Measurements from ENCODE around the gene IGSF6.
"Not testable (repeated sequence)": the region's sequence is repeated elsewhere in the genome, so short reads cannot be mapped to it uniquely, and the experiment has no call there.

The IGSF6 gene

DNA sequence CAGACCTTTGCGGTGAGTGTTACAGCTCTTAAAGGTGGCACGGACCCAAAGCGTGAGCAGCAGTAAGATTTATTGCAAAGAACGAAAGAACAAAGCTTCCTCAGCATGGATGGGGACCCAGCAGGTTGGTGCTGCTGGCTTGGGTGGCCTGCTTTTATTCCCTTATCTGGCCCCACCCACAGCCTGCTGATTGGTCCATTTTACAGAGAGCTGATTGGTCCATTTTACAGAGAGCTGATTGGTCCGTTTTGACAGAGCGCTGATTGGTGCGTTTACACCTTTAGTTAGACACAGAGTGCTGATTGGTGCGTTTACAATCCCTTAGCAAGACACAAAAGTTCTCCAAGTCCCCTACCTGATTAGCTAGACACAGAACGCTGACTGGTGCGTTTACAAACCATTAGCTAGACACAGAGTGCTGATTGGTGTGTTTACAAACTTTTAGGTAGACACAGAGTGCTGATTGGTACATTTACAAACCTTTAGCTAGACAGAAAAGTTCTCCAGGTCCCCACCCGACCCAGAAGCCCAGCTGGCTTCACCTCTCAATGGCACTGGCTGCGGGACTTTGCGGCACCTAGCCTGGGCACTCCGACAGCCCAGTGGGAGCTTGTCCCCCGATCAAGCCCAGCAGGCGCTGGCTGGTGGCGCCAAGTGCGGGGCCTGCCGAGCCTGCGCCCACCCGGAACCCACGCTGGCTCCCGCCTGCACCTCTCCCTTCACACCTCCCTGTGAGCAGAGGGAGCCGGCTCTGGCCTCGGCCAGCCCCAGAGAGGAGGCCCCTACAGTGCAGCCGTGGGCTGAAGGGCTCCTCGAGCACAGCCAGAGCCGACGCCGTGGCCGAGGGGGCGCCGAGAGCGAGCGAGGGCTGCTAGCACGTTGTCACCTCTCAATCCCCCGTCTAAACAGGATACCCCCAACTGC lies 22.5 kb downstream of the IGSF6 start:
- DNase-seq (ENCODE audit: low read depth in 2 of 2), result not testable (repeated sequence)

DNA sequence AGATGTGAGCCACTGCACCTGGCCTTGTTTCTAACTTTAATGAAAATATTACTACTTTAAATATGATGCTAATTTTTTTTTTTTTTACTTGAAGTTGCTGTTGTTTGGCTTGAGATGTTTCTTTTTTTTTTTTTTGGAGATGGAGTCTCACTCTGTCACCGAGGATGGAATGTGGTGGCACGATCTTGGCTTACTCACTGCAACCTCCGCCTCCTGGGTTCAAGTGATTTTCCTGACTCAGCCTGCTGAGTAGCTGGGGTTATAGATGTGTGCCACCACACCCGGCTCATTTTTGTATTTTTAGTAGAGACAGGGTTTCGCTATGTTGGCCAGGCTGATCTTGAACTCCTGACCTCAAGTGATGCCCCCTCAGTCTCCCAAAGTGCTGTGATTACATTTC lies 23.6 kb downstream of the IGSF6 start:
- no peak for DNase-seq (ENCODE audit: low read depth in 2 of 2)

DNA sequence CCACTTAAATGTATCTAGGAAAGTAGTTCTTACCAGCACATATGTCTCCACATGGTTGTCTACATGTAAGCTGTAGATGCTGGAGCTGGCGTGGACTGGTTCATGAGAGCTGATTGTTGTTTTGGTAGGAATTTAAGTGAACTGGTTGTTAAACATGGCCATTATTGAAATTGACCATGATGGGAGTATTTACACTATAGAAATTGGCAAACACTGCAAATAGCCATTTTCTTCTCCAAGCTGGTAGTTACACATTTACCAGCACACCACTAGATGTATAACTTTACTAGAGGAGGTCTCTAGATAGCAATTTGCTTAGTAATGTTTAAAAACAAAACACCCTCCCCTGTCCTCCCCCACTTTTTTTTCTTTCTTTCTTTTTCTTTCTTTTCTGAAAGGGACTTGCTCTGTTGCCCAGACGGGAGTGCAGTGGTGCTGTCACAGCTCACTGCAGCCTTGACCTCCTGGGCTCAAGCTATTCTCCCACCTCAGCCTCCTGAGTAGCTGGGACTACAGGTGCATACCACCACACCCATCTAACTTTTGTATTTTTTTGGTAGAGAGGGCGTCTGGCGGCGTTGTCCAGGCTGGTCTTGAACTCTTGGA lies 24.2 kb downstream of the IGSF6 start:
- DNase-seq (ENCODE audit: low read depth in 2 of 2), result no peak

DNA sequence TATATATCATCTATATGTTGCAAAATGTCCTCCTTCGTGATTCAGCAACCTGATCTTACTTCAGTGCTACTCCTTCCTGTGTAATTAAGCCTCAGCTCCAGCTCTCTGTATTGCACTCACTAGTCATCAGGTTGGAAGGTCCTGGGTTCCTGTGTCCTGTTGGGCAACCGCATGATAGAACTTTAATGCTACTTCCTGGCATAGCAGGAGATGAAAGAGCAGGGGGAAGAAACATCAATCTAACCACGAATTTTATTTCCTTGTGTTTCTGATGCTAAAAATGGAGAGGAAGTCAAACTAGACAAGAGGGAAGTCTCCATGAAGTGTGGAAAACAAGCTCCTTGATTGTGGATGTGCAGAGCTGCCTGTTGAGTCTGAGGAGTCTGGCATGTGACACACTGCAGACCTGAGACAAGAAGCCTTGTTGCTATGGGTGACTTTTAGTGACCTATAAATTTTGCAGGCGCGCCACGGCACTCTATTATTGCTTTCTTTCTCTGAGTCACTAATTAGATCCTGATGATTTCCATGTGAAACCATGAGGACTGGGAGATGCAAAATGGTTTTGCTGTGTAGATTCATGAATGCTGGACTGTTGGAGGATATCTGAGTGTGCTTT lies 25.6 kb downstream of the IGSF6 start:
- no peak for DNase-seq (ENCODE audit: low read depth in 2 of 2)

DNA sequence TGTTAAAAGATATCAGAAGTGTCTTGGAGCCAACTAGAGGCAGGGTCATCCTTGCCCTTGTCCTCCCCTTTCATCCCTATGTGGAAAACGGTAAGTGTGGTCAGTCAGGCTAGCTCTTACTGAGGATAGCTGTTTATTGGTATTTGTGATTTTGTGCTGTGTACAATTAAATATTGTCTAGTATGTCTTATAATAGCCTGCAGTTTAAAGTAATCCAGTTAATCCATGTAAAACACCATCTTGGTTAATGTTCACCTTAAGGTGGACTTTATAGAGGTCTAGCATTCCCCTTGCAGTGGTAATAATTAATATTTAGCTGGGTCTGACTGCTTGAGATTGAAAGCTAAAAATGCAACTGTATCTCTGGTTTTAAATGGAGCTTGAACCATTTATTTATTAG lies 27.4 kb downstream of the IGSF6 start:
- DNase-seq (ENCODE audit: low read depth in 2 of 2), result no peak

DNA sequence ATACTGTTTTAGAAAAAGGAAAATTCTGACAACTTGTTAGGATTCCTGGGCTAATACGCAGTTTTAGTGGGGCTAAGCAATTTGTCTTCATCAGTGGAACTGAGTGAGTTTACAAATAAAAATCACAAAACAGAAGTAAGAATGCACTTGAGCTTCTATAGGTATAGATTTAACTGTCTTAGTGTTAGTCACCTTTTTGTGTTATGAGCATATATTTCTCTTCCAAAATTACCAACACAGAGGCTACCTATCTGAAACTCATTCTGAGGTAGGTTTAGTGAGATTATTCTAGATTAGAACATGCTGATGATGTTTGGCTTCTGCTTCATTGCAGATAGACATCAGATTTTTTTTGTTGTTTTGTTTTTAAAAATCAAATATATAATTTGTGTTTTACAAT lies 29.9 kb downstream of the IGSF6 start:
- no peak for DNase-seq (ENCODE audit: low read depth in 2 of 2)

DNA sequence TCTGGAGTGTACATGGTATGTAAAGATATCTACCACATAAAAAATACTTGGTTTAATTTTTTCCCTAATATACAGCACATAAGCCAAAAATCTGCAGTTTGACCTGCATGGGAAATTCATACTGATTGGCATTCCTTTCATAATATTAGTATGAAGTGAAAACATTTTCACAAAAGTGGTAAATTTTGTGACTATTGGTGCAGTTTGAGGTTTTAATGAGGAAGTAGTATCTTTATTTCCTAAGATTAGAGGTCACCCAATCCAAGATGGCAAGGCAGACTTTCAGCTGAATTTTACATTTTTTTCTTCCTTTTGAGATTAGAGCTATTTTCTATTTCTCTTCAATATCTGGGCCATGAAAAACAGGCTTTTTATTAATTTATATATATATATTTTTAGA lies 31.8 kb downstream of the IGSF6 start:
- DNase-seq (ENCODE audit: low read depth in 2 of 2), result no peak

DNA sequence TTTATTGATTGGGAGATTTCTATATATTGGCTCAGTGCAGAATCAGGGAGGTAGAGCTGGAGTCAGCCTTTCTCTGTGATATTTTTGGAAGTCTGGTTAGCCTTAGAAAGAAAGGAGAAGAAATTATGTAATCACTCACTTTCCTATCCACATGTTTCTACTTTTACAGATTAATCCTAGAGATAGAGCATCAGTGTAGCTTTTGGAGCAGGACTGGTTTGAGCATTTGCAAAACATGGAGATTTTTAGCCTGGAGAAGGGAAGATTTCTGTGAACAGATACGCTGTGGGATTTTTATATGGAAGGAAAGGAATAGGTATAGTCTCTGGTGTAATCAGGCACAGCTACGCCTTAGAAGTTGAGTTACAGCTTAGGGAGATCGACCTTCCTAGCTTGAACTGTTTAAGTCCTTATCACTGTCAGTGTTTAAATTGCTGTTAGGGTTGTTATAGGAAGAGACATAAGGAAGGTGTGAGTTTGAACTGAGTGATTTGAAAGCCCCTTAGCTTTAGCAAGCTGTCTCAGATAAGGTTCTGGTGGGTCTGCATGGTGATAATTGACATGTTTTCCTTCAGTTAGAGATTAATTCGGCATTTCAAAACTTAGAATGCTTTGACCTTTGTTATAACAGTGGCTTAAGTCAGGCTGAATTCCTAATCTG lies 32.5 kb downstream of the IGSF6 start:
- no peak for DNase-seq (ENCODE audit: low read depth in 2 of 2)

DNA sequence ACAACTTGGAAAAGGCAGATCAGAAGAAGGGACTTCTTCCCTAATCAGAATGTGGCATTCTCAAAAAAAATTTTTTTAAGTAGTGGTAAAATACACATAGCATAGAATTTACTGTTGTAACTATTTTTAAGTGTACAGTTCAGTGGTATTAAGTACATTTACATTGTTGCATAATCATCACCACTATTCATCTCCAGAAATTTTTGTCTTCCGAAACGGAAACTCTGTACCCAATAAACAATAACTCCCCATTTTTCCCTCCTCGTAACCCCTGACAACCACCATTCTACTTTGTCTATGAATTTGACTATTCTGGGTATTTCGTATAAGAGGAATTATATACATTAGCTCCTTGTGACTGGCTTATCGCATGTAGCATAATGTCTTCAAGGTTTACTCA lies 34.1 kb downstream of the IGSF6 start:
- no peak for DNase-seq (ENCODE audit: low read depth in 2 of 2)

DNA sequence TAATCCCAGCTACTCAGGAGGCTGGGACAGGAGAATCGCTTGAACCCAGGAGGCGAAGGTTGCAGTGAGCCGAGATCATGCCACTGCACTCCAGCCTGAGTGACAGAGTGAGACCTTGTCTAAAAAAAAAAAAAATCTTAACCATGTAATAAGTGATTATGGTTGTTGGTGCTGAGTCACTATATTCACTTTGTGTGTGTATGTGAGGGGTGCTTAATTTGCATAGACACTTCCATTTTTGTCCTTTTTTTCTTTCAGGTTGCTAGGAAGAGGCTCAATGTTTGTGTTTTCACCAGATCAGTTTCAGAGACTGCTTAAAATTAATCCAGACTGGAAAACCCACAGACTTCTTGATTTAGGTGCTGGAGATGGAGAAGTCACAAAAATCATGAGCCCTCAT lies 34.8 kb downstream of the IGSF6 start:
- DNase-seq (ENCODE audit: low read depth in 2 of 2), result no peak

DNA sequence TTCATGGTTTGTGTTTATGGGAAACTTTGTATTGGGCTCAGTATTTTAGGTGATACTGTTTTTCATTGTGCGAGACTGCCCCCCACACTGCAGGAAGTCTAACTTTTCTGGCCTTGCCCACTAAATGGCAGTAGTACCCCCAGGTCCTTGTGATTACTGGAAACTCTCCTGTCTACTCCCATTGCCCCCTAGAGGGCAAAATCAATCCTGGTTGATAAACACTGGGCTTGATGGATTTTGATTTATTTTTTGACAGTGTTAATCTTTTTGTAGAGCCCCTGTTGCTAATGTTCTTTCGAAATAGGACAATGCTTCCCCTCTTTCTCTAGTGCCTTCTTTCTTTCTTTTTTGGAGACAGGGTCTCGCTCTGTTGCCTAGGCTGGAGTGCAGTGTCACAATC lies 37.5 kb downstream of the IGSF6 start:
- no peak for DNase-seq (ENCODE audit: low read depth in 2 of 2)

DNA sequence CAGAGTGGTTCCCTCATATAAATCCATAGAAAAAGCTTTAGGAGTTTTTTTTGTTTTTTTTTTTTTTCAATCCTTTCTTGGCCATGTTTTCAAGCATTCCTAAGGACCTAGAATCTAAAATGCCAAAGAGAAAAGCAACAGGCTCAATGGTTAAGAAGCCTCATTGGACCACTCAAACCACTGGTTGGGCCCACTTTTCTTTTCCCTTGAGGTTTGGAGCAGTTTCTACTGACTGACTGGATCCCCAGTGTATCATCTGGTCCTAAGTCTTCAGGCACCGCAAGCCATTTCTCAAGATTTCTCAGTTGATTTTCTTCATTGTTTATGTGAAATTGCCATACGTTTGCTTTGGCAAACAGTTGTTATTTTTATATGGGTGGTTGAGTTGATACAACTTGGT lies 38.6 kb downstream of the IGSF6 start:
- DNase-seq (ENCODE audit: low read depth in 2 of 2), result no peak

DNA sequence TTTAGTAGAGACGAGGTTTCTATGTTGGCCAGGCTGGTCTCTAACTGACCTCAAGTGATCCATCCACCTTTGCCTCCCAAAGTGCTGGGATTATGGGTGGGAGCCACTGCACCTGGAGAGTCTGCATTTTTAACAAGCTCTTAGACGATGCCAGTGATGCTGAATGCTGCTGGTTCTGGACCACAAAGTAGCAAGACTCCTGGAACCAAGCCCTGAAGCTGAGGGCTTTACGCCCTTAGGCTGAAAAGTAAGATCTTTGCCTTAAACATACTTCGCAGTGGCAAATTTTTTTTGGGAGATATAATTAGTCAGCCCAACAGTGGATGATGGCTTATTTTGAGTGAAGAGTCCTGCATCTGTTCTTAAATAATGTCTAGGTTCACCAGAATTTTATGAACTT lies 39.0 kb downstream of the IGSF6 start:
- DNase-seq (ENCODE audit: low read depth in 2 of 2), result no peak

DNA sequence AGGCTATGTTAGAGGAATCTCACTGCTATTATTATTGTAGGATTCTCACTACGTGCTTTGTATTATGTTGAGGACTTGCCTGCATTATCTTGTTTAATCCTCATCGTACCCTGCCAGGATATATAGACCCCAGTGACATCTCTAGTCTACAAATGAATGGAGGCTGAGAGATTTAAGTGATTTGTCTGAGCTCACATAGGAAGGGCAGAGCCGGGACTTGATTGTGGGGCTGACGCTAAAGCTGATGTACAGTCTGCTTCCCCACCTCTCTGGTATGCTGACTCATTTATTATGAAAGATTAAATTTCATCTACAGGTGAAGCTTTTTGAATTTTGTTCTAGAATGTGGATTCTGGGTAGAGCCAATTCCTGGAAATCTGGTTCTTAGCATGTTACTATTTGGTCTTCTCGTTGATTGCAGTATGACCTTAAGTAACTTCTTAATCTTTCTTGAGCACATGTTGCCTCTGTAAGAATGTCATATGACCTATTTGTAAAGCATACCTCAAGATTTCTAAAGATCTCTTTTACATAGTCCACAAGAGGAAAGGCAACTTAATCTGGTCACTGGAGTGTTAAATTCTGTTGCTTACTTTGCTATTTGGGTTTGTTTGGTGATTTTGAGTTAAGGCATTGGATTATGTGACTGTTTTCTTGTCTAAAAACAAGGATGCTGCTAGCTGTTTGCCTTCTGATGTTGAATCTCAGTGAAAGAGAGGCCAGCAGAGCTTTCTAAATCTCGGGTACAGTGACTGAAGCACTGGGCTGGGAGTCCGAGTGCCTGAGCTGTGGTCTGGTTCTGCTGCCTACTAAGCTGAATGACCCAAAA lies 40.6 kb downstream of the IGSF6 start:
- DNase-seq (ENCODE audit: low read depth in 2 of 2), result no peak

DNA sequence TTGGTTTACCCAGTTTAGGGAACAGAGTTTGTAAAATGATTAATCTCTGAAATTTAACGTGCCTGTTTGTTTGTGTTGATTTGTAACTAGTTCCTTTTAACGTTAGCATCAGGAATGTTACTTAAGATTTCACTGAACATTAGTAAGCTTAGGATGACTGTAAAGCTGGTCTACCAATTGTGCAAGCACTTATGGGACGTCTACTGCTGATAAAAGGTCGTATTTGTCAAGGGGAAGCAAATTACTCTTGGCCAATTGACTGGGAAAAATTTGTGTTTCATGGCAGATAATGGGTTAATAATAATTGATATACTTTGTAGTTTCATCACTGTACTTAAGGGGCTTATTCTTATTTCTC lies 41.2 kb downstream of the IGSF6 start:
- DNase-seq (ENCODE audit: low read depth in 2 of 2), result no peak

DNA sequence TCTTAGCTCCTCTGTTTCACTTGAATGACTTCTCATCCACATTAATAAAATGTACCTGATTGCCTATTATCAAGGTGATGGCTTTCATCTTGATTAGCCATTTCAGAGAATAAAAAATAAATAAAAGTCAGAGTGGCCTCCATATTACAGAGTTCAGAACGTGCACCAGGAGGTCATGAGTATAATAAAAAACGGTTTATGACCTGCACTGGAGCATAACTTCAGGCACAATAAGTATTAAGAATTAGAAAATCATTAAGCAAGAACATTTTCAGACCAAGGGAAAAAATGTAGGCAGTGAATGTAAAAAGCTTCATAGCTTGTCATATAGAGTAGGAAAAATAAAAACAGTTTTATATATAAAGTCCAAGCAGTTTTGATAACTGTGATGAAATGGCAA lies 41.6 kb downstream of the IGSF6 start:
- DNase-seq (ENCODE audit: low read depth in 2 of 2), result no peak

DNA sequence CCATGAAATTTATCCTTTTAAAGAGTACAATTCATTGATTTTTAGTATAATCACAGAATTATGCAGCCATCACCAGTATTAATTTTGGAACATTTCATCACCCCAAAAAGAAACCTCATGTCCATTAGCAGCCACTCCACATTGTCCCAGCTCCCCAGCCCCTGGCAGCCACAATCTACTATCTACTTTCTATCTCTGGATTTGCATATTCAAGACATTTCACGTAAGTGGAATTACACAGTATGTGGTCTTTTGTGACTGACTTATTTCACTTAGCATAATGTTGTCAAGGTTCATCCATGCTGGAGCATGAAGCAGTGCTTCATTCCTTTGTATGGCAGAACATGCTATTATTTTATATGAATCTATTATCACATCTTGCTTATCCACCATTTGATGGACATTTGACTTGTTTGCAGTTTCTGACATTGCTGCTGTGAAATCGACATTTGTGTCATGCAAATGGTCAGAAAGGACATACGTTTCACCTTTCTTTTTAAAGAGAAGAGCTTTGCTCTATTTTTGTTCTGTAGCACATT lies 42.3 kb downstream of the IGSF6 start:
- DNase-seq (ENCODE audit: low read depth in 2 of 2), result no peak

DNA sequence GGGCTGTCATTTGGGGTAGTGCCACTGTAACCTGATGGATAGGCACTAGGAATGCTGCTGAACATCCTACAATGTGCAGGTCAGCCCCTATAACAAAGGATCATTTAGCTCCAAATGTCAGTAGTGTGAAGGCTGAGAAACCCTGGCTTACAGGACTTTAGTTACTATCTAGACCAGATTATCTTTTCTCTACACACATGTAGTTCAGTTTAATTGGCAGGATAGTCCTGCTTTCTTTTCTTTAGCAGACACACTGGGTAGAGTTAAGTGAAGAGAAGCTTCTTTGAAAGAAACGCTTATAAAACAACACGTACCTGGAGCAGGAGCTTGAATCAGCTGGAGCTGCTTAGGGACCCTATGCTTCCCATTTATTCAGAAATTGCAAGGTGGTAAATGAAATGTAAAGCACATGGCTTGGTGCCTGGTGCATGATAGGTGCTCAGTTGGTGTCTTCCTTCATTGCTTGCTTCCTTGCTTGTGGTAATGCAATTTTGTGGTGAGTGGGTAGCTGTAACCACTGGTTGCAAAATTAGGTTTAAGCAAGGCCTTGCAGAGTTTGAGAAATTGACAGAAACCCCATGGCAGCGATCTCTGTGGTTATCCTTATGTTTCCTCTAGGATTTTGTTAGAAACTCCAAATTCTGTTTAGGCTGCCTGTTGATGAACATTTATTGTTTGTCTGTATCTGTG lies 43.6 kb downstream of the IGSF6 start:
- DNase-seq (ENCODE audit: low read depth in 2 of 2), result no peak

DNA sequence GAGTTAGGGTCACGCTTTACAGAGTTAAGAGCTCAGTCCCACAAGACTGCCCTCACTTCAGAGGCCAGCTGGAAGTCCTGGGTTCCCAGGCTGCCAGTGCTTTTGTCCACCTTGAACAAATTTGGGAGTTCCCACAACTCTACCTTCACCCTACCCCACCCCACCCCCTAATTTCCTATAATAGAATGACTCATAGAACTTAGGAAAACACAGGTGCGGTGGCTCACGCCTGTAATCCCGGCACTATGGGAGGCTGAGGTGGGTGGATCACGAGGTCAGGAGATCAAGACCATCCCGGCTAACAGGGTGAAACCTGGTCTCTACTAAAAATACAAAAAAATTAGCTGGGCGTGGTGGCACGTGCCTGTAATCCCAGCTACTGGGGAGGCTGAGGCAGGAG lies 46.6 kb downstream of the IGSF6 start:
- not testable (repeated sequence) for DNase-seq (ENCODE audit: low read depth in 2 of 2)

DNA sequence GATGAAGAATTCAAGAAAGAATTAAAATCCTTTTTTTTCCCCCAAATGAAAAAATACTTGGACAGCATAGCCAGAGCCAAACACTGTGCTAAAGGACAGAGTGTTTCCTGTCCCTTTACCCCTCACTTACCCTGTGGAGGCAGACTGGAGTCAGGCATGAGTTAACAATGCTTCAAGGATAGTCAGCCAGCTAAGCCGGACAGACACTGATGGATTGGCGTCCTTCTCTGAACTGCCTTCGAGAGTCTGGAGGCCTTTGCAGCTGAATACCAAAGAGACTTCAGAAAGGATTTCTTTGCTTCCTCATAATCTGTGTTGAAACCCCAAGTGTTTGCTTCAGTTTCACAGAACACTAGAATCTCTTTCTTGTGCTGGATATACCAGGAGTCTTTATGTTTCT lies 48.5 kb downstream of the IGSF6 start:
- DNase-seq (ENCODE audit: low read depth in 2 of 2), result no peak

DNA sequence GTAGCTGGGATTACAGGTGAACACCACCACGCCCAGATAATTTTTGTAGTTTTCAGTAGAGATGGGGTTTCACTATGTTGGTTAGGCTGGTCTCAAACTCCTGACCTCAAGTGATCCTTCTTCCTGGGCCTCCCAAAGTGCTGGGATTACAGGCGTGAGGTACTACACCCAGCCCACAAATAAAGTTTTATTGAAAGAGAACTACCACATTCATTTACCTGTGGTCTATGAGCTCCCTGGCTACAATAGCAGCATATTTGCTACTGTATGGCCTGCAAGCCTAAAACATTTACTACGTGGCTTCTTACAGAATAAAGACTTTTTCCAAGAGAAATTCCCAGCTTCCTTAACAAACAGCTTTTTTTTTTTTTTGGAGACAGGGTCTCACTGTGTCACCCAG lies 49.6 kb downstream of the IGSF6 start:
- DNase-seq (ENCODE audit: low read depth in 2 of 2), result no peak

All from stimulated activated CD8-positive, alpha-beta memory T cell treated with anti-CD3 and anti-CD28 coated beads, Interleukin-2, amount 100 ng/mL, for 48 hours (primary cell).